Chondrocyte (in vitro differentiated cells): ENCODE measurements around the gene NAALAD2. TPM values are rescaled to one million over a fixed set of nuclear protein-coding genes. Genes with fewer than 3 reads are reported as not detected.

Source experiments
- DNase-seq: peaks from one replicate; pipeline ENCODE4 v3.0.0; 2021; ENCODE audit warnings: mixed read lengths, low spot score
- H3K27ac Mint-ChIP-seq: one replicate; pipeline ENCODE4 v1.8.0; 2021; ENCODE audit warnings: mild to moderate bottlenecking, moderate library complexity, mixed read lengths; ENCODE audit not compliant: unreplicated experiment
- H3K27me3 Mint-ChIP-seq: 2 replicates; pipeline ENCODE4 v1.8.0; 2021; ENCODE audit warnings: low read depth, mixed read lengths
- H3K36me3 Mint-ChIP-seq: 2 replicates; pipeline ENCODE4 v1.8.0; 2021; ENCODE audit warnings: low read depth, mixed read lengths
- H3K4me1 Mint-ChIP-seq: 2 replicates; pipeline ENCODE4 v1.8.0; 2021; ENCODE audit warnings: low read depth, mild to moderate bottlenecking, mixed read lengths
- H3K4me3 Mint-ChIP-seq: one replicate; pipeline ENCODE4 v1.8.0; 2021; ENCODE audit warnings: mild to moderate bottlenecking, moderate library complexity, mixed read lengths; ENCODE audit not compliant: unreplicated experiment
- H3K9me3 Mint-ChIP-seq: 2 replicates; pipeline ENCODE4 v1.8.0; 2021; ENCODE audit warnings: low read depth, mixed read lengths
- total RNA-seq: library from RNA; stranded (reverse); gene quantifications from 3 replicates; pipeline ENCODE4 v1.2.1, GENCODE V29; 2021
- TF ChIP-seq, protein P1 (sequence below): fragments of 200-600 bp; sonication (generic); IDR thresholded peaks from 2 replicates; pipeline ENCODE4 v1.5.0; 2021; ENCODE audit warnings: antibody characterized with exemption, mild to moderate bottlenecking, moderate library complexity

The NAALAD2 gene
- total RNA-seq, 1 donor from 2014 or later: 1.1 TPM

DNA sequence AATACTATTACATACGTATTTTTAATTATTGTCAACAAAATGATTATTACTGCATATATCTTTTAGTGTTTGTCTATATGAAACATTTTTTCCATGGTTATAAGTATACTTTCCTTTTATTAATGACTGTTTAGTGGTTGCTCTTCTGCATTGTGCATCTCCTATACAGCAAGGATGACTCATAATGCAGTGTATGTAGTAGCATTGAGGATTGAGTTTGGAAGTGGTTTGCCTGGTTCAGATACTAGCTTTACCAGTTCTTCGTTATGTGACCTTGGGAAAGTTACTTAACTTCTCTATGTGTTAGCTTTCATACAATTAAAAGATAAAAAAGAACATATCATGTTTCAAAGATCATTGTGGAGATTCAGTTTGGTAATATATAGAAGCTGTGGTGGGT is 44.3 kb downstream of the NAALAD2 start:
- Mint-ChIP-seq H3K9me3 (no peaks in the 10 kb centered on the region), H3K27me3 (no peaks in the 10 kb centered on the region), H3K27ac (no peak overlapping the region), H3K4me3 (no peak overlapping the region), H3K4me1 (no peaks in the 10 kb centered on the region), H3K36me3 (no peaks in the 10 kb centered on the region)
- no peak for DNase-seq
- TF ChIP-seq, protein P1, sequence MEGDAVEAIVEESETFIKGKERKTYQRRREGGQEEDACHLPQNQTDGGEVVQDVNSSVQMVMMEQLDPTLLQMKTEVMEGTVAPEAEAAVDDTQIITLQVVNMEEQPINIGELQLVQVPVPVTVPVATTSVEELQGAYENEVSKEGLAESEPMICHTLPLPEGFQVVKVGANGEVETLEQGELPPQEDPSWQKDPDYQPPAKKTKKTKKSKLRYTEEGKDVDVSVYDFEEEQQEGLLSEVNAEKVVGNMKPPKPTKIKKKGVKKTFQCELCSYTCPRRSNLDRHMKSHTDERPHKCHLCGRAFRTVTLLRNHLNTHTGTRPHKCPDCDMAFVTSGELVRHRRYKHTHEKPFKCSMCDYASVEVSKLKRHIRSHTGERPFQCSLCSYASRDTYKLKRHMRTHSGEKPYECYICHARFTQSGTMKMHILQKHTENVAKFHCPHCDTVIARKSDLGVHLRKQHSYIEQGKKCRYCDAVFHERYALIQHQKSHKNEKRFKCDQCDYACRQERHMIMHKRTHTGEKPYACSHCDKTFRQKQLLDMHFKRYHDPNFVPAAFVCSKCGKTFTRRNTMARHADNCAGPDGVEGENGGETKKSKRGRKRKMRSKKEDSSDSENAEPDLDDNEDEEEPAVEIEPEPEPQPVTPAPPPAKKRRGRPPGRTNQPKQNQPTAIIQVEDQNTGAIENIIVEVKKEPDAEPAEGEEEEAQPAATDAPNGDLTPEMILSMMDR: no peak

DNA sequence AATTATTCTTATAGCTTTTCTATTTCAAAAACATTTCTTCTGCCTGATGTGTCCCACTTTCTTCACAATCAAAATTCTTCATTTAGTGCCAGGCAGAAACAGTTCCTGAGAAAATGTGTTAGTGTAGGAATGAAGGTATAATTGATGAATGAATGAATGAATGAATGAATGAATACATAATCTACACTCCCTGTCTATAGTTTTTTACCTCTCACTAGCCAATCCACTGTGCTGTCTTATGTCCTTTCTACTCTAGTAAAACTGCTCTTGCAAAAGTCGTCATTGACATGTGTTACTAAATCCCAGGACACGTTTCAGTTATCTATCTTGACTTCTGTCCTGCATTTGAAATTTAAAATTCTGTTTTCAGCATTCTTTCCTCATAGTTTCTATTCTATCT is 45.5 kb downstream of the NAALAD2 start:
- H3K27ac Mint-ChIP-seq: no peak overlapping the region
- H3K4me1 Mint-ChIP-seq: no peaks in the 10 kb centered on the region
- TF ChIP-seq, protein P1: no peak
- DNase-seq: no peak
- H3K27me3 Mint-ChIP-seq: no peaks in the 10 kb centered on the region
- H3K4me3 Mint-ChIP-seq: no peak overlapping the region
- H3K9me3 Mint-ChIP-seq: no peaks in the 10 kb centered on the region
- H3K36me3 Mint-ChIP-seq: no peaks in the 10 kb centered on the region

DNA sequence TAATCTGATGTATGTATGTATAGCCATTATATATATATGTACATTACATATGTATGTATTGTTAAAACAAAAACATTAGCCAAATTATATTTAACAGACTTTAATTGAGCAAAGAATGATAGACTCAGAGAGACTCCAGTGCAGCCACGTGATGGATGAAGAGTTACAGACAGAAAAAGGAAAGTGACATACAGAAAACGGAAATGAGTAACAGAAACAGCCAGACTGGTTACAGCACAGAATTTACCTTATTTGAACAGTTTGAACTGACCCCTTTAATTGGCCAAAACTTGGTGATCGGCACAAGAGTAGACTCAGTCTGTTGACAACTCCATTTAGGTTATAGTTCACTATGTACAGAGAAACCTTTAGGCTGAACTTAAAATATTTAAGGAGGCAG is 53.4 kb downstream of the NAALAD2 start:
- Mint-ChIP-seq H3K27me3 (no peaks in the 10 kb centered on the region), H3K9me3 (no peaks in the 10 kb centered on the region), H3K27ac (no peak overlapping the region), H3K36me3 (no peaks in the 10 kb centered on the region), H3K4me1 (no peaks in the 10 kb centered on the region), H3K4me3 (no peak overlapping the region)
- no peak for DNase-seq
- TF ChIP-seq, protein P1: no peak

DNA sequence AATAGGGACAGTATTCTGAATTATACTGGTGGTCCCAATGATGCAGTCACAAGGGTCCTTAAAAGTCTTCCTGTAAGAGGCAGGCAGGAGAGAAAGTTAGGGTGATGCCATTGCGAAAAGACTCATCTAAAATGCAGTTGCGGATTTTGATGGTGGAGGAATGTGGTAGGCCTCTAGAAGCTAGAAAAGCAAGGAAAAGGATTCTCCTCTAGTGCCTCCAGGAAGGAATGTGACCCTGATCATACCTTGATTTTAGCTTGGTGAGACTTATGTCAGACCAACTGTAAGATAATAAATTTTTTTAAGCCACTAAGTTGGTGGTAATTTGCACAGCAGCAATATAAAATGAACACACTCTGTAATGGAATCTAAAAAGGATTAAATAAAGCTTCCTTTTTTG is 54.5 kb downstream of the NAALAD2 start:
- H3K27ac Mint-ChIP-seq: no peak overlapping the region
- TF ChIP-seq, protein P1: no peak
- H3K9me3 Mint-ChIP-seq: no peaks in the 10 kb centered on the region
- no peak overlapping the region for H3K4me3 Mint-ChIP-seq
- no peak for DNase-seq
- no peaks in the 10 kb centered on the region for H3K4me1 Mint-ChIP-seq
- H3K27me3 Mint-ChIP-seq: no peaks in the 10 kb centered on the region
- H3K36me3 Mint-ChIP-seq: no peaks in the 10 kb centered on the region

DNA sequence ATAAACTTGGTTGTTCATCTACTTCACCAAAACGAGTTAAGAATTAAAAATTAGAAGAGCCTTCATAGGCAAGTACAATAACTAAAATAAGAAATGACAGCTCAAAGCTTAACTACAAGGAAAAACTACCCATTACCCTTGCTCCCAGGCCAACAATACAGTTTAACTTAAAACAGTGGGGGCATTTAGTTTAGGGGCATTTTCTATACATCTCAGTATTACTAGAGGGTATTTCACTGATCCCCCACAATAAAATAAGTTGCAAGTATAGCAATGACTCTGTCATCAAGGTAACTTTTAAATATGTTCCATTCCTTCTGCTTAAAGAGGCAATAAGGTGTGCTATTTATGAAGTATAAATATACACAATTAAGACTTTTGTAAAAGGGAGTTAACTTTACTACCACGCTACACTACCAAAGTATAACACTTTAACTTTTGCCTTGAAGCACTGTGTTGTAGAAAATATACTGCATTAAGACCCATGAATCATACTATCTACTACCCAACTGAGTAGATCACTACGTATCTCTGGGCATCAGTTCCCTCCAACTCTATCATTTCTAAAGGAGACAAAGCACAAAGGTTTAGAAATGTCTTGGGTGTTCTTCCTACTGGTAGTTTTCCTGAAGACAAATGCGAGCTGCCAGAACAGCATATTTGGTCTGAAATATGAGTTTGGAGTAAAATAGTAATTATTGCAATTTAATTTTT is 58.6 kb downstream of the NAALAD2 start:
- Mint-ChIP-seq H3K36me3 (peaks cover 4% of the 10 kb centered on the region), H3K4me1 (no peaks in the 10 kb centered on the region), H3K4me3 (no peak overlapping the region), H3K9me3 (no peaks in the 10 kb centered on the region), H3K27me3 (no peaks in the 10 kb centered on the region), H3K27ac (no peak overlapping the region)
- DNase-seq: no peak
- TF ChIP-seq, protein P1: no peak
